Mesenchymal stem cell (in vitro differentiated cells and primary cell): Measurements from ENCODE around the gene EFNA2.

Experiments
- DNase-seq: peaks from one replicate; pipeline ENCODE4 v3.0.0-alpha.2; 2013
- H2AFZ ChIP-seq: one replicate; pipeline ENCODE4 v1.6.1; 2013; ENCODE audit warnings: low read depth, mild to moderate bottlenecking, control low read depth, inconsistent platforms, low read length, moderate library complexity
- H2AK5ac ChIP-seq: 2 replicates; pipeline ENCODE4 v1.6.1; 2013; ENCODE audit warnings: low read length, moderate library complexity, mild to moderate bottlenecking, inconsistent platforms; ENCODE audit not compliant: severe bottlenecking
- H2BK120ac ChIP-seq: one replicate; pipeline ENCODE4 v1.6.1; 2013; ENCODE audit warnings: low read depth, mild to moderate bottlenecking, inconsistent platforms, low read length, moderate library complexity
- H2BK12ac ChIP-seq, 2 experiments: one replicate each; pipeline ENCODE4 v1.6.1; 2013; ENCODE audit warnings: inconsistent platforms in 2 of 2, low read length in 2 of 2, mild to moderate bottlenecking in 2 of 2, moderate library complexity in 2 of 2, control low read depth in 1 of 2
- H2BK15ac ChIP-seq: one replicate; pipeline ENCODE4 v1.6.1; 2013; ENCODE audit warnings: mild to moderate bottlenecking, low read depth, inconsistent platforms; ENCODE audit not compliant: poor library complexity, severe bottlenecking
- H2BK5ac ChIP-seq: 2 replicates; pipeline ENCODE4 v1.6.1; 2013; ENCODE audit warnings: low read depth, mild to moderate bottlenecking, low read length, control low read depth, inconsistent platforms; ENCODE audit not compliant: poor library complexity, severe bottlenecking
- H3K14ac ChIP-seq, 2 experiments: one replicate each; pipeline ENCODE4 v1.6.1; 2013; ENCODE audit warnings: inconsistent platforms in 2 of 2, low read length in 2 of 2, control low read depth in 1 of 2, mild to moderate bottlenecking in 1 of 2, moderate library complexity in 1 of 2
- H3K18ac ChIP-seq, 2 experiments: one replicate each; pipeline ENCODE4 v1.6.1; 2013; ENCODE audit warnings: inconsistent platforms in 2 of 2, low read length in 2 of 2, control low read depth in 1 of 2, low read depth in 1 of 2, mild to moderate bottlenecking in 1 of 2
- H3K23ac ChIP-seq, 2 experiments: one replicate each; pipeline ENCODE4 v1.6.1; 2013; ENCODE audit warnings: inconsistent platforms in 2 of 2, low read length in 2 of 2, mild to moderate bottlenecking in 2 of 2, moderate library complexity in 2 of 2, control low read depth in 1 of 2
- H3K27ac ChIP-seq: 2 replicates; pipeline ENCODE4 v1.5.1; 2013; ENCODE audit warnings: mild to moderate bottlenecking, moderate library complexity, low read length, control low read depth, inconsistent platforms; ENCODE audit not compliant: poor library complexity, severe bottlenecking
- H3K27me3 ChIP-seq, 2 experiments: 2 replicates each; pipeline versions ENCODE4 v1.6.1 to v1.7.0; 2013; ENCODE audit warnings: low read length in 2 of 2, mild to moderate bottlenecking in 2 of 2, moderate library complexity in 2 of 2, control low read depth in 1 of 2, inconsistent platforms in 1 of 2; ENCODE audit not compliant: control insufficient read depth in 1 of 2, insufficient read depth in 1 of 2
- H3K36me3 ChIP-seq, 2 experiments: 2 replicates each; pipeline versions ENCODE4 v1.6.1 to v1.7.0; 2013; ENCODE audit warnings: low read length in 2 of 2, control low read depth in 1 of 2, inconsistent platforms in 1 of 2, low read depth in 1 of 2, mild to moderate bottlenecking in 1 of 2; ENCODE audit not compliant: insufficient read depth in 2 of 2, control insufficient read depth in 1 of 2
- H3K4ac ChIP-seq, 2 experiments: one replicate each; pipeline ENCODE4 v1.6.1; 2013; ENCODE audit warnings: inconsistent platforms in 2 of 2, low read length in 2 of 2, mild to moderate bottlenecking in 2 of 2, moderate library complexity in 2 of 2, control low read depth in 1 of 2, low read depth in 1 of 2
- H3K4me1 ChIP-seq: 2 replicates; pipeline ENCODE4 v1.6.1; 2013; ENCODE audit warnings: low read depth, low read length, control low read depth; ENCODE audit not compliant: control insufficient read depth, insufficient read depth
- H3K4me2 ChIP-seq: 2 replicates; pipeline ENCODE4 v1.6.1; 2013; ENCODE audit warnings: low read length, mild to moderate bottlenecking, inconsistent platforms; ENCODE audit not compliant: poor library complexity, severe bottlenecking
- H3K4me3 ChIP-seq, 2 experiments: 2 replicates each; pipeline versions ENCODE4 v1.5.1 to v1.7.0; 2013; ENCODE audit warnings: low read length in 2 of 2, mild to moderate bottlenecking in 2 of 2, control low read depth in 1 of 2, low read depth in 1 of 2; ENCODE audit not compliant: insufficient read depth in 1 of 2
- H3K79me1 ChIP-seq: replicated peaks from 2 replicates; pipeline ENCODE4 v1.6.1; 2013; ENCODE audit warnings: mild to moderate bottlenecking, control low read depth, low read length, inconsistent platforms; ENCODE audit not compliant: poor library complexity, severe bottlenecking
- H3K9ac ChIP-seq: 2 replicates; pipeline ENCODE4 v1.7.0; 2013; ENCODE audit warnings: mild to moderate bottlenecking, low read length, moderate library complexity
- H3K9me3 ChIP-seq: 2 replicates; pipeline ENCODE4 v1.7.0; 2013; ENCODE audit warnings: mild to moderate bottlenecking, low read length; ENCODE audit not compliant: control insufficient read depth
- H4K8ac ChIP-seq: one replicate; pipeline ENCODE4 v1.6.1; 2013; ENCODE audit warnings: inconsistent platforms, mild to moderate bottlenecking, low read length, moderate library complexity
- H4K91ac ChIP-seq: one replicate; pipeline ENCODE4 v1.6.1; 2013; ENCODE audit warnings: mild to moderate bottlenecking, low read length, inconsistent platforms
- WGBS: methylation state at CpG from one replicate; pipeline ENCODE4 v1.1.7; 2013; ENCODE audit warnings: mixed read lengths; 5-methylcytosine and 5-hydroxymethylcytosine counted together

Gene EFNA2

DNA sequence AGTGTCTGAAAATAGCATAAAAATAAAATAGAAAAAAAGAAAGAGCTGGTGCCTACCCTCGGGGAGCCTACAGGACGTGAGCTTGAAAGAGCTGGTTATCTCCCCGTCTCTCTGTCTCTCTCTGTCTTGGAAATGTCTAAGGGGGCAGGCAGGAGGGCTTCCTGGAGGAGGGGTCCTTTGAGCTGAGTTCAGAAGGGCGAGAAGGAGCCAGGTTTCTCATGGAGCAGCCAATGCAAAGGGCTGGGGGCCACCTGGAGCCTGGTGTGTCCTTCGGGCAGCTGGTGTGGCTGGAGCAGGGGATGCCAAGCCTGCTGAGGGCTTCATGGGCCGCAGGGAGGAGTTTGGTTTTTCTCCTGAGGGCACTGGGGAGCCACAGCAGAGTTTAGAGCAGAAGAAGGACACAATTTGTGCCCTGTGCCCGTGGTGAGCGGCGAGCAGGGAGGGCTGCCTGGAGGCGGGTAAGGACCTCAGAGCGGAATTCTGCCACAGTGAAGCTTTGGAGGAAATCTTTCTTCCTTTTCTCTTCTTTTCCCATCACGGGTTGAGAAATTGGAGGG is 38.7 kb downstream of the EFNA2 start:
- H3K9me3 ChIP-seq = no peaks in the 10 kb centered on the region
- H3K14ac ChIP-seq = no peak overlapping the region
- no peaks in the 10 kb centered on the region for H3K79me1 ChIP-seq
- H2BK15ac ChIP-seq = no peak overlapping the region
- no peak overlapping the region for H4K8ac ChIP-seq
- H3K27me3 ChIP-seq = peaks cover 0 to 32% of the 10 kb centered on the region in 2 experiments
- H3K9ac ChIP-seq = peak overlapping the region; percentile 70
- no peak overlapping the region for H3K18ac ChIP-seq
- no peak overlapping the region for H2AK5ac ChIP-seq
- H3K23ac ChIP-seq = no peak overlapping the region
- no peak for DNase-seq
- peaks cover 2% of the 10 kb centered on the region for H3K4me1 ChIP-seq
- no peak overlapping the region for H3K4me2 ChIP-seq
- no peak overlapping the region for H2BK12ac ChIP-seq
- no peak overlapping the region for H3K4ac ChIP-seq
- no peak overlapping the region for H2BK120ac ChIP-seq
- H3K36me3 ChIP-seq = no peaks in the 10 kb centered on the region
- H3K4me3 ChIP-seq = no peak overlapping the region
- no peak overlapping the region for H4K91ac ChIP-seq
- H3K27ac ChIP-seq = no peak overlapping the region
- H2BK5ac ChIP-seq = no peak overlapping the region
- WGBS = 93% methylated on average over 11 of the region's 12 CpGs
- no peak overlapping the region for H2AFZ ChIP-seq

DNA sequence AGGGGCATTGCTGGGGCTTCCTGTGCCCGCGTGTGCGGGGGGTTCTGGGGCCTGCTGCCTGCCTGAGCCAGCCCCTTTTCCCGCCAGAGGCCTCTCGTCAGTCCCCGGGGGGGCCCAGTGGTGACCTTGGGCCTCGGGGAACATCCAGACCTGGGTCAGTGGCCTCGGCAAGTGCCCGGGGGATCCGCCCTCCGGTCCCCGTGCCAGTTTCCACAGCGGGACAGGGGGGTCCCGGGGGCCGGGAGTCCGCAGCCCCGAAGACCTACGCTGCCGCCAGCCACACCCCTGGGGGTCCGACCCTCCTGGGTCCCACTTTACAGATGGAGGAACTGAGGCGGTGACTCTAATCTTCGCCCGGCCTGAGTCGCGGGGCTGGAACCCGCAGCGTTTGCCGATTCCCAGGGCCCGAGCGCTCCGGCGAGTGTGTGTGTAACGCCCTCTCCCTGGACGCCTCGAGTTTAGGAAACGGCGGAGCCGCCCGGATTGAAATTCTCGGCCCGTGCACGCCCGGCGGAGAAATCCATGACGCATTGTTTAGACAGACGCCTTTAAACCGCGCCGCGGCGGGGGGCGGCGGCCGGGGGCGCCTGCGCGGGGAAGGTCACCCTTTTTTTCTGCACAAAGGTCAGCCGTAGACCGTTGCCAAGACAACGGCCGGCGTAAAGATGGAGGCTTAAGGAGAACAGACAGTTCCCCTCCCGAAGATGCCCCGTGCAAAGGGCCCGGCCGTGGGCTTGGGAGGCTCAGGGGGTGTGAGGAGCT is 39.3 kb downstream of the EFNA2 start:
- no peak overlapping the region for H2BK12ac ChIP-seq
- H2AFZ ChIP-seq = no peak overlapping the region
- H3K23ac ChIP-seq = no peak overlapping the region
- 75% methylated on average over 63 of the region's 66 CpGs for WGBS
- no peak overlapping the region for H3K4ac ChIP-seq
- H4K8ac ChIP-seq = peak overlapping the region; percentile 7
- H3K9ac ChIP-seq = peak overlapping the region; percentile 70
- no peak overlapping the region for H2AK5ac ChIP-seq
- no peak overlapping the region for H2BK5ac ChIP-seq
- H3K27ac ChIP-seq = no peak overlapping the region
- no peaks in the 10 kb centered on the region for H3K79me1 ChIP-seq
- peak overlapping the region in 1 of 2 experiments; percentile 67 for H3K4me3 ChIP-seq
- peaks cover 0 to 30% of the 10 kb centered on the region in 2 experiments for H3K27me3 ChIP-seq
- H3K4me1 ChIP-seq = peaks cover 2% of the 10 kb centered on the region
- H2BK15ac ChIP-seq = no peak overlapping the region
- DNase-seq = peak; percentile 47
- H3K4me2 ChIP-seq = no peak overlapping the region
- H3K18ac ChIP-seq = no peak overlapping the region
- no peak overlapping the region for H4K91ac ChIP-seq
- H3K36me3 ChIP-seq = no peaks in the 10 kb centered on the region
- no peak overlapping the region for H3K14ac ChIP-seq
- no peaks in the 10 kb centered on the region for H3K9me3 ChIP-seq
- H2BK120ac ChIP-seq = no peak overlapping the region

GRCh38 chr19:1325568-1326294 is 40.1 kb downstream of the EFNA2 start:
- H2BK15ac ChIP-seq = peak overlapping the region; percentile 16
- H3K4me3 ChIP-seq = peak overlapping the region in 1 of 2 experiments; percentile 67
- H3K23ac ChIP-seq = no peak overlapping the region
- H2BK12ac ChIP-seq = no peak overlapping the region
- H3K4me2 ChIP-seq = no peak overlapping the region
- H4K91ac ChIP-seq = peak overlapping the region; percentile 37
- H3K79me1 ChIP-seq = no peaks in the 10 kb centered on the region
- no peaks in the 10 kb centered on the region for H3K36me3 ChIP-seq
- H3K4me1 ChIP-seq = peaks cover 2% of the 10 kb centered on the region
- no peak overlapping the region for H3K27ac ChIP-seq
- H3K9ac ChIP-seq = peak overlapping the region; percentile 70
- DNase-seq = no peak
- no peak overlapping the region for H3K18ac ChIP-seq
- H3K4ac ChIP-seq = no peak overlapping the region
- peak overlapping the region; percentile 55 for H4K8ac ChIP-seq
- H2BK120ac ChIP-seq = no peak overlapping the region
- no peak overlapping the region for H3K14ac ChIP-seq
- no peak overlapping the region for H2AK5ac ChIP-seq
- 92% methylated on average over 38 of the region's 38 CpGs for WGBS
- H2BK5ac ChIP-seq = no peak overlapping the region
- H3K27me3 ChIP-seq = peaks cover 0 to 27% of the 10 kb centered on the region in 2 experiments
- H3K9me3 ChIP-seq = no peaks in the 10 kb centered on the region
- no peak overlapping the region for H2AFZ ChIP-seq

DNA sequence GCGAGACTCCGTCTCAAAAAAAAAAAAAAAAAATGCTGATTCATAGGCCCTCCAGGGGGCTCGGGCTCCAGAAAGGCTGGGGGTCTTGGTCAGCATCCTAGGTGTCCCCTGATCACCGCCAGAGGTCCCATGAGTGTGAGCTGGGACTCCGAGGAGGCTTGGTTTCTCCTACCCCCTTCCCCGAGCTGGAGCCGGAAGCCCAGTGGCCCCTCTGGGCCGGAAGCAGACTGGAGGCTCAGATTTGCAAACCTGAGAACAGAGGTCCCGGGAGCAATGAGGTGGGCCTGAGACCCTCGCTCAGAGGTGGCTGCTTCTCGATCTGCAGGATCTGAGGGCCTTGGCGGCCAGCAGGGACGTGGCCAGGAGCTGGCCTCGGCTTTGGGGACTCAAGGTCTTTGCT is 41.5 kb downstream of the EFNA2 start:
- Histone ChIP-seq H4K91ac (no peak overlapping the region), H3K18ac (no peak overlapping the region), H2AK5ac (no peak overlapping the region), H3K4me2 (no peak overlapping the region), H3K4me1 (peaks cover 2% of the 10 kb centered on the region), H3K9ac (no peak overlapping the region), H3K79me1 (no peaks in the 10 kb centered on the region), H3K9me3 (no peaks in the 10 kb centered on the region), H3K4ac (no peak overlapping the region), H3K14ac (no peak overlapping the region), H2BK15ac (no peak overlapping the region), H3K4me3 (no peak overlapping the region), H2BK120ac (no peak overlapping the region), H2BK5ac (no peak overlapping the region), H3K27me3 (peaks cover 0 to 26% of the 10 kb centered on the region in 2 experiments), H2BK12ac (no peak overlapping the region), H3K36me3 (no peaks in the 10 kb centered on the region), H3K23ac (no peak overlapping the region), H2AFZ (no peak overlapping the region), H4K8ac (no peak overlapping the region), H3K27ac (no peak overlapping the region)
- WGBS = 90% methylated on average over 14 of the region's 14 CpGs
- no peak for DNase-seq
